SK-N-SH (cell line): Measurements from ENCODE around the gene JPT2. TPM values are rescaled to one million over a fixed set of nuclear protein-coding genes. Genes with fewer than 3 reads are reported as not detected.
A peak's percentile ranks its signal among the peaks of the same experiment; 100 is the strongest.

Experiments
- CTCF ChIA-PET: fragments of 300-600, 350-600 bp; formaldehyde crosslinking; extraction: SDS; loops from one replicate; lab custom pipeline; 2021; lab: Yijun Ruan, JAX
- POLR2A ChIA-PET: fragments of 350-600 bp; sonication (Branson Sonifier 250); formaldehyde crosslinking; extraction: SDS; loops from one replicate; lab custom pipeline; 2020; ENCODE audit warnings: antibody characterized with exemption, inconsistent platforms; lab: Yijun Ruan, JAX
- DNase-seq: peaks from one replicate; pipeline ENCODE4 v3.0.0; 2012
- H2AFZ ChIP-seq: fragments of 200-600 bp; sonication (generic); 2 replicates; pipeline ENCODE4 v1.8.1; 2016; ENCODE audit warnings: antibody characterized with exemption, mild to moderate bottlenecking, low read depth
- H3F3A ChIP-seq: fragments of 200-600 bp; sonication (generic); replicated peaks from 2 replicates; pipeline ENCODE3; 2016; ENCODE audit warnings: antibody characterized with exemption, mild to moderate bottlenecking; ENCODE audit not compliant: insufficient read depth
- H3K27ac ChIP-seq, 2 experiments: fragments of 200-500 bp in 1 of 2; fragments of 200-600 bp in 1 of 2; sonication (Bioruptor generic) in 1 of 2; sonication (generic), shearing (Covaris generic) in 1 of 2; 2 replicates each; pipeline versions ENCODE4 v1.5.1 to v1.6.1; 2014 to 2016; ENCODE audit warnings: low read depth in 2 of 2, inconsistent platforms in 1 of 2, low read length in 1 of 2, mild to moderate bottlenecking in 1 of 2, mixed read lengths in 1 of 2
- H3K27me3 ChIP-seq: fragments of 200-600 bp; sonication (generic), shearing (Covaris generic); 2 replicates; pipeline ENCODE4 v1.6.1; 2016; ENCODE audit warnings: mixed run types; ENCODE audit not compliant: insufficient read depth
- H3K36me3 ChIP-seq, 2 experiments: fragments of 200-500 bp in 1 of 2; fragments of 200-600 bp in 1 of 2; sonication (Bioruptor generic) in 1 of 2; sonication (generic) in 1 of 2; replicated peaks in 1 of 2; 2 replicates each; pipeline versions ENCODE3 to v1.5.1; 2014 to 2016; ENCODE audit warnings: low read length in 1 of 2, mild to moderate bottlenecking in 1 of 2; ENCODE audit not compliant: insufficient read depth in 2 of 2, control insufficient read depth in 1 of 2
- H3K4me1 ChIP-seq, 2 experiments: fragments of 200-500 bp in 1 of 2; fragments of 200-600 bp in 1 of 2; sonication (Bioruptor generic) in 1 of 2; sonication (generic), shearing (Covaris generic) in 1 of 2; 2 replicates each; pipeline versions ENCODE4 v1.5.1 to v1.6.1; 2014 to 2016; ENCODE audit warnings: low read depth in 1 of 2, low read length in 1 of 2, mixed run types in 1 of 2; ENCODE audit not compliant: insufficient read depth in 2 of 2, control insufficient read depth in 1 of 2
- H3K4me2 ChIP-seq: fragments of 200-600 bp; sonication (generic), shearing (Covaris generic); 2 replicates; pipeline ENCODE4 v1.6.1; 2017; ENCODE audit warnings: mixed run types
- H3K4me3 ChIP-seq, 2 experiments: fragments of 200-500 bp in 1 of 2; fragments of 200-600 bp in 1 of 2; sonication (Bioruptor generic) in 1 of 2; sonication (generic), shearing (Covaris generic) in 1 of 2; 2 replicates each; pipeline versions ENCODE4 v1.5.1 to v1.8.1; 2014 to 2016; ENCODE audit warnings: low read depth in 2 of 2, inconsistent platforms in 1 of 2, low read length in 1 of 2, mild to moderate bottlenecking in 1 of 2, mixed read lengths in 1 of 2, moderate library complexity in 1 of 2
- H3K79me2 ChIP-seq: fragments of 200-600 bp; sonication (generic); 2 replicates; pipeline ENCODE4 v1.8.1; 2017; ENCODE audit warnings: mild to moderate bottlenecking; ENCODE audit not compliant: insufficient read depth
- H3K9ac ChIP-seq: fragments of 200-600 bp; sonication (generic); 2 replicates; pipeline ENCODE4 v1.6.1; 2017; ENCODE audit warnings: mixed run types
- H3K9me2 ChIP-seq: fragments of 200-600 bp; sonication (generic); 2 replicates; pipeline ENCODE4 v1.6.1; 2017; ENCODE audit warnings: mixed run types
- H3K9me3 ChIP-seq: fragments of 200-600 bp; sonication (generic); 2 replicates; pipeline ENCODE4 v1.6.1; 2017; ENCODE audit warnings: mixed run types, mild to moderate bottlenecking, moderate library complexity
- H4K20me1 ChIP-seq: fragments of 200-600 bp; sonication (generic); 2 replicates; pipeline ENCODE4 v1.6.1; 2017; ENCODE audit warnings: mild to moderate bottlenecking, mixed run types; ENCODE audit not compliant: insufficient read depth
- EP300 ChIP-seq, 2 experiments: IDR thresholded peaks; 2 replicates each; pipeline versions ENCODE4 v1.4.0 to v1.6.1; 2012; ENCODE audit warnings: borderline replicate concordance in 1 of 2, low read depth in 1 of 2, low read length in 1 of 2
- IRF3 ChIP-seq: fragments of 150-350 bp; IDR thresholded peaks from 2 replicates; pipeline ENCODE4 v1.6.1; 2016; ENCODE audit warnings: mild to moderate bottlenecking, low read depth, low read length
- MAX ChIP-seq: IDR thresholded peaks from 2 replicates; pipeline ENCODE4 v1.4.0; 2012; ENCODE audit warnings: low read depth
- MEF2A ChIP-seq: IDR thresholded peaks from 2 replicates; pipeline ENCODE4 v1.4.0; 2012; ENCODE audit warnings: low read depth, borderline replicate concordance
- REST ChIP-seq: IDR thresholded peaks from 2 replicates; pipeline ENCODE4 v1.6.1; 2012; ENCODE audit warnings: mild to moderate bottlenecking, low read depth, low read length, moderate library complexity
- RFX5 ChIP-seq: IDR thresholded peaks from 2 replicates; pipeline ENCODE4 v1.6.1; 2012; ENCODE audit warnings: mild to moderate bottlenecking, improper control_type of control experiment, low read length
- SIN3A ChIP-seq: IDR thresholded peaks from 2 replicates; pipeline ENCODE4 v1.6.1; 2012; ENCODE audit warnings: low read depth, mild to moderate bottlenecking, low read length, moderate library complexity, borderline replicate concordance
- SMC3 ChIP-seq: IDR thresholded peaks from 2 replicates; pipeline ENCODE4 v1.6.1; 2012; ENCODE audit warnings: low read depth, low read length, improper control_type of control experiment
- TCF12 ChIP-seq: IDR thresholded peaks from 2 replicates; pipeline ENCODE4 v1.4.0; 2012
- WGBS: methylation state at CpG from one replicate; pipeline ENCODE4 v1.1.6; 2017; ENCODE audit warnings: low lambda C conversion rate; 5-methylcytosine and 5-hydroxymethylcytosine counted together
- polyA plus RNA-seq, 3 experiments: library from polyadenylated mRNA; depleted of rRNA; stranded (reverse); fragments of >200 nt; gene quantifications; 2 replicates each; pipeline ENCODE4 v1.2.3, GENCODE V29; 2012
- TF ChIP-seq, protein P1 (sequence below): IDR thresholded peaks from 2 replicates; pipeline ENCODE4 v1.4.0; 2012; ENCODE audit warnings: low read depth, borderline replicate concordance

Gene JPT2
- polyA plus RNA-seq, 1 of the 3 experiments (the other 2 are of a cell fraction): 67.4 TPM

DNA sequence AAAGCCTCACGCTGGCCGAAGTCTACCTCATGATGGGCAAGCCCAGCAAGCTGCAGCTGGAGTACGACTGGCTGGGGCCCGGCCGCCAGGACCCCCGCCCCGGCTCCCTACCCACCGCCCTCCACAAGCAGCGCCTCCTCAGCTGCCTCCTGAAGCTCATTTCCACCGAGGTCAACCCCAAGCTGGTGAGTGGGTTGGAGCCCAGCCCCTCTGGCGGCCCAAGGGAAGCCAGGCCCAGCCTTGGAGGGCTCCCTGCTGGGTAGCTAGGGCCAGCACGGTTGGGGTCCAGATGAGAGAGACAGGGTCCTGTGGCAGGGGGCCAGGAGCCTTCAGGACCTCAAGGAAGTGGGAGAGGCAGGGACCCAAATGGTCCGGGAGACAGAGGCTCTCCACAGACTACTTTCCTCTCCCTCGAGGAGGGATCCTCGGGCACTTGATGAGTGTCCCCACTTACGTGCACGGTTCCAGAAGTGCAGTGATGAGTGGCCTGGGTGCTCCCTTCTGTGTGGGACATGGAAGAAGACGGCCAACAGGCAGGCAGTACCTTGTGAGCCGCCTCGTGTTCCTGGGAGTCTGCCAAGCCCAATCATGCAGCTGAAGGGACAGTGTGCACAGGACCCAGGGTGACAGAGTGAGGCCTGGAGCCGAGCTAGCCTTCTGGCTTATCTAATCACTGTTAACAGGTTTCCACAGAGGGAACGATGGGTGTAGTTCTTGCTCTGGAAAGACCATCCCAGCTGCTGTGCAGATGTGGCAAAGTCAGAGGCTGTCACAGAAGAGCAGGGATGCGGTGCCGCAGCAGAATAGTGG is 21.1 kb upstream of the JPT2 start:
- Histone ChIP-seq H3F3A (no peaks in the 10 kb centered on the region), H3K4me2 (no peak overlapping the region), H3K27ac (no peak overlapping the region), H3K27me3 (no peaks in the 10 kb centered on the region), H3K36me3 (peaks cover 7 to 65% of the 10 kb centered on the region in 2 experiments)
- no peak for TF ChIP-seq EP300 (IDR thresholded peaks at IDR 0.05; ENCODE audit: borderline replicate concordance in 1 of 2, low read depth in 1 of 2, low read length in 1 of 2)
- no peak for TF ChIP-seq TCF12
- TF ChIP-seq MEF2A: no peak
- no peak for TF ChIP-seq RFX5
- TF ChIP-seq, protein P1, sequence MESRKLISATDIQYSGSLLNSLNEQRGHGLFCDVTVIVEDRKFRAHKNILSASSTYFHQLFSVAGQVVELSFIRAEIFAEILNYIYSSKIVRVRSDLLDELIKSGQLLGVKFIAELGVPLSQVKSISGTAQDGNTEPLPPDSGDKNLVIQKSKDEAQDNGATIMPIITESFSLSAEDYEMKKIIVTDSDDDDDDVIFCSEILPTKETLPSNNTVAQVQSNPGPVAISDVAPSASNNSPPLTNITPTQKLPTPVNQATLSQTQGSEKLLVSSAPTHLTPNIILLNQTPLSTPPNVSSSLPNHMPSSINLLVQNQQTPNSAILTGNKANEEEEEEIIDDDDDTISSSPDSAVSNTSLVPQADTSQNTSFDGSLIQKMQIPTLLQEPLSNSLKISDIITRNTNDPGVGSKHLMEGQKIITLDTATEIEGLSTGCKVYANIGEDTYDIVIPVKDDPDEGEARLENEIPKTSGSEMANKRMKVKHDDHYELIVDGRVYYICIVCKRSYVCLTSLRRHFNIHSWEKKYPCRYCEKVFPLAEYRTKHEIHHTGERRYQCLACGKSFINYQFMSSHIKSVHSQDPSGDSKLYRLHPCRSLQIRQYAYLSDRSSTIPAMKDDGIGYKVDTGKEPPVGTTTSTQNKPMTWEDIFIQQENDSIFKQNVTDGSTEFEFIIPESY: no peak
- no peak for TF ChIP-seq MAX
- TF ChIP-seq IRF3: no peak
- TF ChIP-seq SMC3: no peak
- no peak for TF ChIP-seq REST
- TF ChIP-seq SIN3A: no peak
- TF ChIP-seq, all 33 proteins: peak for 0
- WGBS: 82% methylated on average over 13 of the region's 24 CpGs
- Histone ChIP-seq H3K79me2 (no peaks in the 10 kb centered on the region), H3K9me2 (no peaks in the 10 kb centered on the region), H3K4me3 (no peak overlapping the region), H3K4me1 (peaks cover 0 to 7% of the 10 kb centered on the region in 2 experiments; a peak in 1 of 4 replicates), H4K20me1 (peaks cover under 1% of the 10 kb centered on the region; the same call in 1 of the 2 replicates), H3K9me3 (no peaks in the 10 kb centered on the region), H3K9ac (no peak overlapping the region), H2AFZ (no peak overlapping the region)
- POLR2A ChIA-PET: no interaction called here
- CTCF ChIA-PET: interaction anchor here (0.9 to 1.1 kb wide), 3 partner anchors 20 to 67 kb away, joined by 3 to 4 read pairs (median 3); no protein-coding TSS in a partner anchor
- DNase-seq: peak; percentile 53
